Measurements from ENCODE around the gene KCNH8. TPM values are rescaled to one million over a fixed set of nuclear protein-coding genes. Genes with fewer than 3 reads are reported as not detected.

The KCNH8 gene
- total RNA-seq, 1 donor from 2014 or later, result 1.5 TPM

- H3K9me3 Mint-ChIP-seq, result peaks cover 5% of the 10 kb centered on the region
- H3K4me1 Mint-ChIP-seq, result peaks cover 13% of the 10 kb centered on the region
- ATAC-seq (ENCODE audit: low read depth), result no peak
- no peak overlapping the region for H3K27ac Mint-ChIP-seq
- TF ChIP-seq CTCF (IDR thresholded peaks at IDR 0.05), result no peak
- DNase-seq, result no peak
- H3K27me3 Mint-ChIP-seq, result no peaks in the 10 kb centered on the region
- H3K4me3 Mint-ChIP-seq, result no peak overlapping the region
- H3K36me3 Mint-ChIP-seq (ENCODE audit: low read depth), result no peaks in the 10 kb centered on the region
- ChIA-PET POLR2A (no interaction called here), CTCF (no interaction called here)
- intact Hi-C loops (cut with micrococcal nuclease), result loop anchor here (2.0 kb wide), 1 partner anchor 15 kb away; no protein-coding TSS in a partner anchor
Observed at GRCh38 chr3:19248143-19248542, 99.8 kb downstream of the KCNH8 start.

GRCh38 chr3:19248767-19249166 lies 100.5 kb downstream of the KCNH8 start:
- Mint-ChIP-seq H3K36me3 (ENCODE audit: low read depth) (no peaks in the 10 kb centered on the region), H3K4me3 (no peak overlapping the region), H3K9me3 (peaks cover 5% of the 10 kb centered on the region), H3K4me1 (peaks cover 13% of the 10 kb centered on the region), H3K27me3 (no peaks in the 10 kb centered on the region), H3K27ac (no peak overlapping the region)
- POLR2A ChIA-PET, result no interaction called here
- CTCF ChIA-PET, result no interaction called here
- no peak for TF ChIP-seq CTCF (IDR thresholded peaks at IDR 0.05)
- no peak for DNase-seq
- intact Hi-C loops (cut with micrococcal nuclease), result loop anchor here (2.0 kb wide), 1 partner anchor 14 kb away; no protein-coding TSS in a partner anchor
- no peak for ATAC-seq (ENCODE audit: low read depth)

- ChIA-PET CTCF (no interaction called here), POLR2A (no interaction called here)
- Mint-ChIP-seq H3K4me1 (peaks cover 22% of the 10 kb centered on the region), H3K36me3 (ENCODE audit: low read depth) (no peaks in the 10 kb centered on the region), H3K27ac (no peak overlapping the region), H3K9me3 (peaks cover 3% of the 10 kb centered on the region), H3K27me3 (no peaks in the 10 kb centered on the region), H3K4me3 (no peak overlapping the region)
- intact Hi-C loops (cut with micrococcal nuclease), result no loop called here
- no peak for ATAC-seq (ENCODE audit: low read depth)
- TF ChIP-seq CTCF (IDR thresholded peaks at IDR 0.05), result no peak
- no peak for DNase-seq
Observed at GRCh38 chr3:19250959-19251610, 102.8 kb downstream of the KCNH8 start.

- Mint-ChIP-seq H3K27ac (no peak overlapping the region), H3K9me3 (peaks cover 3% of the 10 kb centered on the region), H3K36me3 (ENCODE audit: low read depth) (no peaks in the 10 kb centered on the region), H3K4me3 (no peak overlapping the region), H3K4me1 (peaks cover 9% of the 10 kb centered on the region), H3K27me3 (no peaks in the 10 kb centered on the region)
- TF ChIP-seq CTCF (IDR thresholded peaks at IDR 0.05), result no peak
- POLR2A ChIA-PET, result no interaction called here
- DNase-seq, result no peak
- CTCF ChIA-PET, result no interaction called here
- intact Hi-C loops (cut with micrococcal nuclease), result no loop called here
- no peak for ATAC-seq (ENCODE audit: low read depth)
Observed at GRCh38 chr3:19254189-19254588, 105.9 kb downstream of the KCNH8 start.

- Mint-ChIP-seq H3K4me3 (no peak overlapping the region), H3K36me3 (ENCODE audit: low read depth) (no peaks in the 10 kb centered on the region), H3K9me3 (peaks cover 3% of the 10 kb centered on the region), H3K27me3 (no peaks in the 10 kb centered on the region), H3K27ac (no peak overlapping the region), H3K4me1 (peaks cover 9% of the 10 kb centered on the region)
- CTCF ChIA-PET, result no interaction called here
- ATAC-seq (ENCODE audit: low read depth) (no peak), DNase-seq (no peak)
- intact Hi-C loops (cut with micrococcal nuclease), result no loop called here
- TF ChIP-seq CTCF (IDR thresholded peaks at IDR 0.05), result no peak
- POLR2A ChIA-PET, result no interaction called here
Observed at GRCh38 chr3:19254784-19255338, 106.6 kb downstream of the KCNH8 start.

Measured in activated B cell treated with CpG ODN at 0.5 μM for 24 hours (primary cell).